Progenitor cell of endocrine pancreas (in vitro differentiated cells): Measurements from ENCODE around the gene CORIN. TPM values are rescaled to one million over a fixed set of nuclear protein-coding genes. Genes with fewer than 3 reads are reported as not detected.
"Not testable (repeated sequence)": the region's sequence is repeated elsewhere in the genome, so short reads cannot be mapped to it uniquely, and the experiment has no call there.

Experiments
- DNase-seq: peaks from one replicate; pipeline ENCODE4 v3.0.0; 2021; ENCODE audit warnings: low spot score; ENCODE audit not compliant: unreplicated experiment
- H3K27ac Mint-ChIP-seq: 2 replicates; pipeline ENCODE4 v1.8.0; 2021; ENCODE audit warnings: mild to moderate bottlenecking, moderate library complexity, mixed read lengths
- H3K27me3 Mint-ChIP-seq: 2 replicates; pipeline ENCODE4 v1.8.0; 2021; ENCODE audit warnings: mixed read lengths
- H3K36me3 Mint-ChIP-seq: 2 replicates; pipeline ENCODE4 v1.8.0; 2022; ENCODE audit warnings: mixed read lengths; ENCODE audit not compliant: insufficient read depth
- H3K4me1 Mint-ChIP-seq: 2 replicates; pipeline ENCODE4 v1.8.0; 2021; ENCODE audit warnings: low read depth, mixed read lengths
- H3K4me3 Mint-ChIP-seq: 2 replicates; pipeline ENCODE4 v1.8.0; 2021; ENCODE audit warnings: low read depth, mild to moderate bottlenecking, moderate library complexity, mixed read lengths
- H3K9me3 Mint-ChIP-seq: 2 replicates; pipeline ENCODE4 v1.8.0; 2021; ENCODE audit warnings: low read depth, mixed read lengths
- total RNA-seq: library from RNA; stranded (reverse); gene quantifications from 2 replicates; pipeline ENCODE4 v1.2.1, GENCODE V29; 2021
- TF ChIP-seq, protein P1 (sequence below): fragments of 200-600 bp; sonication (generic); IDR thresholded peaks from one replicate; pipeline ENCODE4 v1.5.0; 2021; ENCODE audit warnings: antibody characterized with exemption, mild to moderate bottlenecking; ENCODE audit not compliant: unreplicated experiment

The CORIN gene
- total RNA-seq, 1 donor from 2014 or later, result 0.84 TPM

DNA sequence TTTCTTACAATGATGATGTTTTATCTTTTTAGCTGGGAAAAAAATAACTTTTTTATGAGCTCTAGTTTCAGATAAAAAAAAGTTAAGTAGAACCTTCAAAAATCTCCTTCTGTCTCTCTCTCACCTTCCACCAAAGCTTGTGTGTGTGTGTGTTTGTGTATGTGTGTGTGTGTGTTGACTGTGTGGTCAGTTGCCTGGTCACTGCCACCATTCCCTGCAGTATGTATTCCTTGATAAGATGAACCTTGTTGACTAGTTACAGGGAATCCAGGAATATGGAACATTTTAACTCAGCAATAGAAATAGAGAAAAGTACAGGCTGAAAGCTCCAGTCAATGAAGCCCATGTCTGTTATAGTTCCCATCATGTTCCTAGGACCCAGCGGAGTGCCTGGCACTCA is 143.5 kb downstream of the CORIN start:
- Mint-ChIP-seq H3K9me3 (no peaks in the 10 kb centered on the region), H3K4me3 (no peak overlapping the region), H3K36me3 (no peaks in the 10 kb centered on the region), H3K4me1 (peaks cover 13% of the 10 kb centered on the region), H3K27me3 (no peaks in the 10 kb centered on the region), H3K27ac (peak overlapping the region; percentile 51)
- TF ChIP-seq, protein P1, sequence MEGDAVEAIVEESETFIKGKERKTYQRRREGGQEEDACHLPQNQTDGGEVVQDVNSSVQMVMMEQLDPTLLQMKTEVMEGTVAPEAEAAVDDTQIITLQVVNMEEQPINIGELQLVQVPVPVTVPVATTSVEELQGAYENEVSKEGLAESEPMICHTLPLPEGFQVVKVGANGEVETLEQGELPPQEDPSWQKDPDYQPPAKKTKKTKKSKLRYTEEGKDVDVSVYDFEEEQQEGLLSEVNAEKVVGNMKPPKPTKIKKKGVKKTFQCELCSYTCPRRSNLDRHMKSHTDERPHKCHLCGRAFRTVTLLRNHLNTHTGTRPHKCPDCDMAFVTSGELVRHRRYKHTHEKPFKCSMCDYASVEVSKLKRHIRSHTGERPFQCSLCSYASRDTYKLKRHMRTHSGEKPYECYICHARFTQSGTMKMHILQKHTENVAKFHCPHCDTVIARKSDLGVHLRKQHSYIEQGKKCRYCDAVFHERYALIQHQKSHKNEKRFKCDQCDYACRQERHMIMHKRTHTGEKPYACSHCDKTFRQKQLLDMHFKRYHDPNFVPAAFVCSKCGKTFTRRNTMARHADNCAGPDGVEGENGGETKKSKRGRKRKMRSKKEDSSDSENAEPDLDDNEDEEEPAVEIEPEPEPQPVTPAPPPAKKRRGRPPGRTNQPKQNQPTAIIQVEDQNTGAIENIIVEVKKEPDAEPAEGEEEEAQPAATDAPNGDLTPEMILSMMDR, result no peak
- DNase-seq, result no peak

DNA sequence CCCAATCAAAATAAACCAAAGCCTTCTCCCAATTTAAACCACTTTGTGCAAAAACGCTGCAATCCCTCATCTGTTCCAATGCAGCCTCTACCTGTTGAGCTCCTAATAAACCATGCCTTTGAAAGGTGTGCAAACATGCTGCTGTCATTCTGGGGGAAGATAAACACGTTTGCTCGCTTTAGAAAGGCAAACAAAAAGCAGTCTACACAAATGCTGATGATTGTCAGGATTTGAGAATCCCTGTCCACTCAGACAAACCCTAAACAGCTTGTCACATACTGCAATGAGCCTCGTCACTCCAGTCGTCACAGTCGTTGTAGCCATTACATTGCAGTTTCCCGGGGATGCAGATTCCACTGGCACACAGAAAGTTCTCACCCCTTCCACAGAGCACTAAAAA is 145.2 kb downstream of the CORIN start:
- no peaks in the 10 kb centered on the region for H3K9me3 Mint-ChIP-seq
- peaks cover 13% of the 10 kb centered on the region for H3K4me1 Mint-ChIP-seq
- no peak overlapping the region for H3K27ac Mint-ChIP-seq
- H3K36me3 Mint-ChIP-seq, result no peaks in the 10 kb centered on the region
- DNase-seq, result no peak
- H3K27me3 Mint-ChIP-seq, result no peaks in the 10 kb centered on the region
- no peak overlapping the region for H3K4me3 Mint-ChIP-seq
- TF ChIP-seq, protein P1, result no peak

DNA sequence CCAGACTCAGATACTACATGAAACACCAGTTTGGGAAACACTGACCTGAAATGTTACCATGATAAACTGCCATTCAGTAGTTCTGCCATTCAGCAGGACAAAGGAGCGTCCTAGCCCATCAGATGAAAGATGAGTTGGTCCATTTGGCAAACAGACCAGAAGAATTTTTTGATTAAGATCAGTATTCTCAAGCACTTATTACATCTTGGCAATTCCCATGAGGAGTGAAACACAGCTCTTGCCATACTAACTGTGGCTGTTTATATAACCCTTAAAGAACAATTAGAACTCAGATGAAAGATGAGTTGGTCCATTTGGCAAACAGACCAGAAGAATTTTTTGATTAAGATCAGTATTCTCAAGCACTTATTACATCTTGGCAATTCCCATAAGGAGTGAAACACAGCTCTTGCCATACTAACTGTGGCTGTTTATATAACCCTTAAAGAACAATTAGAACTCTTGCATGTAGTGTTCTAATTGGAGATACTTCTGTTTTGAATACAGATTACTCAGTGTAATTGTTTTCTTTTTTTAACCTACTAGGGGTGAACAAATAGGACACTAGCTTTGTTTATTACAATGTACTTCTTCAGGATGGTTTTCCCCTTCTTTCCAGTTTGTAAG is 146.0 kb downstream of the CORIN start:
- H3K36me3 Mint-ChIP-seq, H3K27me3 Mint-ChIP-seq, DNase-seq, H3K27ac Mint-ChIP-seq, H3K4me3 Mint-ChIP-seq, H3K9me3 Mint-ChIP-seq: not testable (repeated sequence)
- peaks cover 13% of the 10 kb centered on the region for H3K4me1 Mint-ChIP-seq

DNA sequence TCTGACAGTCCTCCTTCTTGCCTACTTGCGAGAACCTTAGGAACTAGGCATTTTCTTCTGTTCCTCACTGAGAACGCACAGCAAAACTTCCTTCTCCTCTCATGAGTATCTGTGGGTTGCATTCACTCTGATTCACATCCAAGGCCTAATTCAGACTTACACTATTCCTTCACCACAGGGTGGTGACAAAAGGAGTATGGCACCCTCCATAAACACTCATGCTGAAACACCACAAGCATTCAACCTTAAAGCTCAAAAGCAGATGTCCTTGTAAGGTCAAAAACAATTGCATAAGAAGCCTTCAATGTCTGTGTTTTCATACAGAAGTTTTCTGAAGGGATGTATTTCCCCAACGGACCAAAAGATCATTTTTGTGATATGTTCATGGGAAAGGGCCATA is 147.3 kb downstream of the CORIN start:
- Mint-ChIP-seq H3K4me3 (no peak overlapping the region), H3K4me1 (peaks cover 13% of the 10 kb centered on the region), H3K27ac (no peak overlapping the region)

DNA sequence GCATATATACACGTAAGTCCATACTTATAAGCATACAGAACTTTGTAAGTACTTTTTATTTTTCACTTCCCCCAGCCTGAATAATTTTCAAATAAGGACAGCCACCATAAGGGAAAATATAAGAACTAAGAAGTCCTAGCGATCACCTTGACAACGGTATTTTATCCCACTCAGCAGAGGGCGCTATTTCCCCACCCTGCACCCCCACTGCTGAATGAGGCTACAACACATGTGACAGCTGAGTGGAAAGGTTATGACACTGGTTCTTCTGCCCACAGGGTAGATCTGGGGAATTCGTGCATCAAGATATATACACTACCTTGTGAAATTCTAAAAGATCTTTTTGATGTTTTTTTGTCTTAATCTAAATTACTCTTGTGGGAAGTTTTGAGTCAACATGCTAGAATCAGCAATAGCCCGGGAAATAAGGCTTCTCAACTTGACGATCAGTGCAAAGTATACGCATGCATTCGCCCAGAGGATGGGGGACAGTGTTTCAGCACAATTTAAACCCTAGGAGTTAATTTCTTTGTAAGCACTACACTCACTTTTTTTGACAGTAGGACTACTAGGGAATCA is 151.5 kb downstream of the CORIN start:
- DNase-seq, result peak; percentile 22
- Mint-ChIP-seq H3K36me3 (no peaks in the 10 kb centered on the region), H3K27me3 (no peaks in the 10 kb centered on the region), H3K9me3 (no peaks in the 10 kb centered on the region), H3K4me1 (no peaks in the 10 kb centered on the region), H3K4me3 (no peak overlapping the region), H3K27ac (no peak overlapping the region)
- TF ChIP-seq, protein P1, result peak; percentile 70

More for the DNA sequence above, 147.3 kb downstream of the CORIN start:
- Mint-ChIP-seq H3K36me3 (no peaks in the 10 kb centered on the region), H3K27me3 (no peaks in the 10 kb centered on the region), H3K9me3 (no peaks in the 10 kb centered on the region)
- TF ChIP-seq, protein P1, result no peak
- DNase-seq, result no peak

DNA sequence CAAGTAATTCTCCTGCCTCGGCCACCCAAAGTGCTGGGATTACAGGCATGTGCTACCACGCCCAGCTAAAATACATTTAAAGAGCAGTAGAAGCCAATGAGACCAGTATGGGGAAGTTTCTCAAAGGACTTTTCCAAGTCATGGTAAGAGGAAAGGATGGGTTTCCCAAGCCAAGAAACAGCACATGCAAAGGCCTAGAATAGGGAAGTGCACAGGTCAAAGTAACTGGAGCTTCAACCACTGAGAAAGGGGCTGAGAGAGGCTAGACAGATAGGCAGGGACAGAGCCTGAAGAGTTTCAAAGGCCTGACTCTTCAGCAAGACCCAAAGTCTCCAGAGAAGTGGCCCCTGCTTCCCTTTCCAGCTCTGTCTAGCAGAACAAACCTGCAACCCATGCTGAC is 162.1 kb downstream of the CORIN start:
- H3K27ac Mint-ChIP-seq, result no peak overlapping the region
- no peaks in the 10 kb centered on the region for H3K9me3 Mint-ChIP-seq
- DNase-seq, result no peak
- TF ChIP-seq, protein P1, result no peak
- H3K27me3 Mint-ChIP-seq, result no peaks in the 10 kb centered on the region
- no peaks in the 10 kb centered on the region for H3K4me1 Mint-ChIP-seq
- no peak overlapping the region for H3K4me3 Mint-ChIP-seq
- H3K36me3 Mint-ChIP-seq, result no peaks in the 10 kb centered on the region
